Chondrocyte (in vitro differentiated cells): ENCODE data around the gene XDH. TPM values are rescaled to one million over a fixed set of nuclear protein-coding genes. Genes with fewer than 3 reads are reported as not detected.

Experiments used
- DNase-seq: peaks from one replicate; pipeline ENCODE4 v3.0.0; 2021; ENCODE audit warnings: mixed read lengths, low spot score
- H3K27ac Mint-ChIP-seq: one replicate; pipeline ENCODE4 v1.8.0; 2021; ENCODE audit warnings: mild to moderate bottlenecking, moderate library complexity, mixed read lengths; ENCODE audit not compliant: unreplicated experiment
- H3K27me3 Mint-ChIP-seq: 2 replicates; pipeline ENCODE4 v1.8.0; 2021; ENCODE audit warnings: low read depth, mixed read lengths
- H3K36me3 Mint-ChIP-seq: 2 replicates; pipeline ENCODE4 v1.8.0; 2021; ENCODE audit warnings: low read depth, mixed read lengths
- H3K4me1 Mint-ChIP-seq: 2 replicates; pipeline ENCODE4 v1.8.0; 2021; ENCODE audit warnings: low read depth, mild to moderate bottlenecking, mixed read lengths
- H3K4me3 Mint-ChIP-seq: one replicate; pipeline ENCODE4 v1.8.0; 2021; ENCODE audit warnings: mild to moderate bottlenecking, moderate library complexity, mixed read lengths; ENCODE audit not compliant: unreplicated experiment
- H3K9me3 Mint-ChIP-seq: 2 replicates; pipeline ENCODE4 v1.8.0; 2021; ENCODE audit warnings: low read depth, mixed read lengths
- CTCF ChIP-seq: fragments of 200-600 bp; sonication (generic); IDR thresholded peaks from 2 replicates; pipeline ENCODE4 v1.5.0; 2021; ENCODE audit warnings: antibody characterized with exemption, mild to moderate bottlenecking, moderate library complexity
- total RNA-seq: library from RNA; stranded (reverse); gene quantifications from 3 replicates; pipeline ENCODE4 v1.2.1, GENCODE V29; 2021

The XDH gene
- total RNA-seq, 1 donor from 2014 or later, result 0.12 TPM

- Mint-ChIP-seq H3K27me3 (no peaks in the 10 kb centered on the region), H3K4me3 (no peak overlapping the region), H3K4me1 (peaks cover 4% of the 10 kb centered on the region), H3K27ac (no peak overlapping the region), H3K9me3 (peaks cover 10% of the 10 kb centered on the region), H3K36me3 (no peaks in the 10 kb centered on the region)
- DNase-seq, result no peak
- TF ChIP-seq CTCF, result no peak
Observed at GRCh38 chr2:31347319-31347718, 67.2 kb downstream of the XDH start.

GRCh38 chr2:31344447-31344846, 70.1 kb downstream of the XDH start:
- Mint-ChIP-seq H3K4me3 (no peak overlapping the region), H3K27me3 (no peaks in the 10 kb centered on the region), H3K36me3 (no peaks in the 10 kb centered on the region), H3K27ac (no peak overlapping the region), H3K9me3 (no peaks in the 10 kb centered on the region), H3K4me1 (peaks cover 4% of the 10 kb centered on the region)
- no peak for TF ChIP-seq CTCF
- DNase-seq, result no peak

- H3K27me3 Mint-ChIP-seq, result no peaks in the 10 kb centered on the region
- DNase-seq, result no peak
- H3K36me3 Mint-ChIP-seq, result no peaks in the 10 kb centered on the region
- no peak overlapping the region for H3K4me3 Mint-ChIP-seq
- no peak overlapping the region for H3K27ac Mint-ChIP-seq
- H3K9me3 Mint-ChIP-seq, result no peaks in the 10 kb centered on the region
- no peak for TF ChIP-seq CTCF
- H3K4me1 Mint-ChIP-seq, result peaks cover 16% of the 10 kb centered on the region
Observed at GRCh38 chr2:31341351-31341750, 73.2 kb downstream of the XDH start.

- Mint-ChIP-seq H3K4me3 (no peak overlapping the region), H3K27me3 (no peaks in the 10 kb centered on the region), H3K9me3 (no peaks in the 10 kb centered on the region), H3K27ac (no peak overlapping the region), H3K36me3 (no peaks in the 10 kb centered on the region), H3K4me1 (peaks cover 26% of the 10 kb centered on the region)
- no peak for TF ChIP-seq CTCF
- DNase-seq, result no peak
Observed at GRCh38 chr2:31339696-31340095, 74.8 kb downstream of the XDH start.

- Mint-ChIP-seq H3K9me3 (no peaks in the 10 kb centered on the region), H3K27me3 (peaks cover 2% of the 10 kb centered on the region), H3K27ac (no peak overlapping the region), H3K4me3 (no peak overlapping the region), H3K4me1 (peaks cover 34% of the 10 kb centered on the region), H3K36me3 (no peaks in the 10 kb centered on the region)
- no peak for TF ChIP-seq CTCF
- no peak for DNase-seq
Observed at GRCh38 chr2:31337860-31338259, 76.7 kb downstream of the XDH start.
